Neuronal stem cell (in vitro differentiated cells): ENCODE results near the gene GGT6.
A peak's percentile ranks its signal among the peaks of the same experiment; 100 is the strongest.

Experiments used
- DNase-seq: peaks from one replicate; pipeline ENCODE4 v3.0.0-alpha.2; 2013; ENCODE audit warnings: low spot score
- H2AFZ ChIP-seq: one replicate; pipeline ENCODE4 v1.6.1; 2013; ENCODE audit warnings: mild to moderate bottlenecking, low read length, inconsistent platforms
- H2AK5ac ChIP-seq: 2 replicates; pipeline ENCODE4 v1.6.1; 2013; ENCODE audit warnings: low read depth, mild to moderate bottlenecking, inconsistent platforms, low read length, moderate library complexity, mixed read lengths
- H2BK120ac ChIP-seq: 2 replicates; pipeline ENCODE4 v1.6.1; 2013; ENCODE audit warnings: low read depth, mild to moderate bottlenecking, inconsistent platforms, low read length, moderate library complexity, mixed read lengths
- H2BK12ac ChIP-seq: one replicate; pipeline ENCODE4 v1.6.1; 2013; ENCODE audit warnings: low read length, inconsistent platforms
- H2BK15ac ChIP-seq: 2 replicates; pipeline ENCODE4 v1.6.1; 2013; ENCODE audit warnings: mild to moderate bottlenecking, low read length, inconsistent platforms, mixed read lengths
- H2BK5ac ChIP-seq: one replicate; pipeline ENCODE4 v1.6.1; 2013; ENCODE audit warnings: inconsistent platforms, mild to moderate bottlenecking, low read length, moderate library complexity
- H3K14ac ChIP-seq: one replicate; pipeline ENCODE4 v1.6.1; 2013; ENCODE audit warnings: low read length, inconsistent platforms
- H3K18ac ChIP-seq: 2 replicates; pipeline ENCODE4 v1.6.1; 2013; ENCODE audit warnings: low read length, inconsistent platforms
- H3K23ac ChIP-seq: 2 replicates; pipeline ENCODE4 v1.6.1; 2013; ENCODE audit warnings: low read depth, mild to moderate bottlenecking, mixed read lengths, low read length, inconsistent platforms; ENCODE audit not compliant: poor library complexity
- H3K27ac ChIP-seq: replicated peaks from 3 replicates; pipeline ENCODE4 v1.5.1; 2013; ENCODE audit warnings: low read length, inconsistent platforms
- H3K27me3 ChIP-seq, 3 experiments: 2 replicates each; pipeline ENCODE4 v1.6.1; 2013; ENCODE audit warnings: low read length in 3 of 3, mild to moderate bottlenecking in 2 of 3, inconsistent platforms in 1 of 3, low read depth in 1 of 3, mixed read lengths in 1 of 3, moderate library complexity in 1 of 3; ENCODE audit not compliant: control insufficient read depth in 3 of 3, insufficient read depth in 3 of 3
- H3K36me3 ChIP-seq, 2 donors: replicated peaks in 1 of 2; 2 replicates each; pipeline ENCODE4 v1.6.1; 2013; ENCODE audit warnings: low read length in 2 of 2; ENCODE audit not compliant: control insufficient read depth in 2 of 2, insufficient read depth in 2 of 2
- H3K4ac ChIP-seq: 2 replicates; pipeline ENCODE4 v1.6.1; 2013; ENCODE audit warnings: inconsistent platforms, mild to moderate bottlenecking, low read length, moderate library complexity
- H3K4me1 ChIP-seq, 2 donors: 1 replicate in 1 of 2; 2 replicates in 1 of 2; pipeline ENCODE4 v1.6.1; 2013; ENCODE audit warnings: low read length in 2 of 2, low read depth in 1 of 2; ENCODE audit not compliant: control insufficient read depth in 2 of 2, insufficient read depth in 1 of 2
- H3K4me2 ChIP-seq: one replicate; pipeline ENCODE4 v1.6.1; 2013; ENCODE audit warnings: mild to moderate bottlenecking, low read length, inconsistent platforms; ENCODE audit not compliant: insufficient read depth, poor library complexity, severe bottlenecking
- H3K4me3 ChIP-seq, 2 donors: 2 replicates each; pipeline ENCODE4 v1.5.1; 2013; ENCODE audit warnings: low read length in 2 of 2, mild to moderate bottlenecking in 2 of 2, inconsistent platforms in 1 of 2, moderate library complexity in 1 of 2
- H3K79me1 ChIP-seq: one replicate; pipeline ENCODE4 v1.6.1; 2013; ENCODE audit warnings: low read depth, mild to moderate bottlenecking, inconsistent platforms, low read length, moderate library complexity
- H3K9ac ChIP-seq: one replicate; pipeline ENCODE4 v1.6.1; 2013; ENCODE audit warnings: mild to moderate bottlenecking, low read depth, low read length, inconsistent platforms; ENCODE audit not compliant: poor library complexity
- H3K9me3 ChIP-seq, 2 donors: replicated peaks in 1 of 2; 2 replicates each; pipeline versions ENCODE3 to v1.6.1; 2013; ENCODE audit warnings: low read length in 2 of 2, mild to moderate bottlenecking in 2 of 2, inconsistent platforms in 1 of 2, low read depth in 1 of 2, mixed read lengths in 1 of 2, moderate library complexity in 1 of 2; ENCODE audit not compliant: control insufficient read depth in 2 of 2, insufficient read depth in 1 of 2
- H4K8ac ChIP-seq: one replicate; pipeline ENCODE4 v1.6.1; 2013; ENCODE audit warnings: low read depth, mild to moderate bottlenecking, inconsistent platforms, low read length, moderate library complexity
- H4K91ac ChIP-seq: one replicate; pipeline ENCODE4 v1.6.1; 2013; ENCODE audit warnings: low read length, low read depth, mild to moderate bottlenecking, inconsistent platforms; ENCODE audit not compliant: poor library complexity
- WGBS, 2 donors: extraction: QIAGEN DNeasy Blood & Tissue Kit; methylation state at CpG; one replicate each; pipeline ENCODE4 v1.1.7; 2013; ENCODE audit warnings: missing lambda C conversion rate in 2 of 2, mixed read lengths in 1 of 2; ENCODE audit not compliant: insufficient read length in 2 of 2, insufficient replicate concordance in 1 of 2; ENCODE audit errors: extremely low coverage in 2 of 2; 5-methylcytosine and 5-hydroxymethylcytosine counted together

The GGT6 gene

DNA sequence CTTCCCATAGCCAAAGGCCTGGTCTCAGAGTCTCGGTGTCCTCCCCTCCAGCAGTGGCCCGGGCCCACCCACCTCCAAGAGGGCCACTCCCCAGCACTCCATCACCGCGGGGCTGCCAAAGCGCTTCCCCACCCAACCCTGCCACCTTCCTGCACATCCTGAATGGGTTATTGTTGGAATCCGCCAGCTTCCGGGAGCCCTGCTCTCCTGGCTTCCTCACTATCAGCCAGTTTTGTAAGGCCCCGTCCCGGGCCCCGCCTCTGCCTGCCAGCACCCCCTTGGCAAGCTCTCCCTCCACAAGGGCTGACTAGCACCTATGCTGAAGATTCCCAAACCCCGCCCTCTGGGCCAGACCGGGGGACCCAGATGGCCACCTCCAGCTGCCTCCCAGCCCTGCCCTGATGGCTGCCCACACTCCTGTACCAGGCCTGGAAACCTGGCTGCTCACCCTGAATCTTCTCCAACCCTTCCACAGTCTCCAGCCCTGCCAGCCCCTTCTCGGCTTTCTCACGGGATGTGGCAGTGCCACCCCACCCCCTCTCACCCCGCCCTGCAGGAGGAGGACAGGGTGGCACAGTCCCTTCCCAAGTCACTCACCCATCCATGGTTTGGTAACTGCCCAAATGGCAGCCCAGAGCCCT, 19.6 kb downstream of the GGT6 start:
- no peak overlapping the region for H3K4ac ChIP-seq
- H2AFZ ChIP-seq = no peak overlapping the region
- no peak overlapping the region for H3K27ac ChIP-seq
- H4K91ac ChIP-seq = no peak overlapping the region
- H3K9ac ChIP-seq = no peak overlapping the region
- H3K79me1 ChIP-seq = peaks cover 17% of the 10 kb centered on the region
- no peak overlapping the region for H3K4me3 ChIP-seq
- DNase-seq = no peak
- no peak overlapping the region for H3K14ac ChIP-seq
- H3K27me3 ChIP-seq = no peaks in the 10 kb centered on the region
- H3K18ac ChIP-seq = no peak overlapping the region
- H2BK5ac ChIP-seq = peak overlapping the region; percentile 75
- H2BK120ac ChIP-seq = no peak overlapping the region
- H3K36me3 ChIP-seq = peaks cover 43 to 69% of the 10 kb centered on the region in 2 donors
- H2BK15ac ChIP-seq = no peak overlapping the region
- no peak overlapping the region for H2BK12ac ChIP-seq
- H4K8ac ChIP-seq = no peak overlapping the region
- no peak overlapping the region for H2AK5ac ChIP-seq
- WGBS, 2 donors = no CpG with 5 or more reads among the region's 15 CpGs
- H3K23ac ChIP-seq = no peak overlapping the region
- H3K4me1 ChIP-seq = peaks cover 0 to 8% of the 10 kb centered on the region in 2 donors
- H3K4me2 ChIP-seq = no peak overlapping the region
- H3K9me3 ChIP-seq = no peaks in the 10 kb centered on the region

DNA sequence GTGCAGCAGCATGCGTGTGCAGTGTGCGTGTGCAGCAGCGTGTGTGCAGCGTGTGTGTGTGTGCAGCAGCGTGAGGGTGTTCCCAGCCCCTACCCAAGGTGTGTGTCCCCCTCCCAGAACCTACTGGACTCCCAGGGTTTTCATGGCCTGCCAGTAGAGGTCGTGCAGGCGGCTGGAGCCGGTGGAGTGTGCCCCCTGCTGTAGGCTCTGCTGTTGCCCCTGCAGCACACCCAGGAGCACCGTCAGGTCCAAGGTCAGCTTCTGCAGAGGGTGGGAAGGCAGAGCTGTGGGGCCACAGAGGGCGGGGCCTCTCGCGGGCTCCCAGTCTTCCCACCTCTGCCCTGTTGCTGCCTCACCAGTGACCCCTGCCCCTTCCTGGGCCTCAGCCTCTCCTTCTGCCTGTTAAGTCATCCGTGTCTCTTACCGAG, 20.1 kb downstream of the GGT6 start:
- no peaks in the 10 kb centered on the region for H3K9me3 ChIP-seq
- H4K8ac ChIP-seq = no peak overlapping the region
- H3K36me3 ChIP-seq = peaks cover 42 to 67% of the 10 kb centered on the region in 2 donors

DNA sequence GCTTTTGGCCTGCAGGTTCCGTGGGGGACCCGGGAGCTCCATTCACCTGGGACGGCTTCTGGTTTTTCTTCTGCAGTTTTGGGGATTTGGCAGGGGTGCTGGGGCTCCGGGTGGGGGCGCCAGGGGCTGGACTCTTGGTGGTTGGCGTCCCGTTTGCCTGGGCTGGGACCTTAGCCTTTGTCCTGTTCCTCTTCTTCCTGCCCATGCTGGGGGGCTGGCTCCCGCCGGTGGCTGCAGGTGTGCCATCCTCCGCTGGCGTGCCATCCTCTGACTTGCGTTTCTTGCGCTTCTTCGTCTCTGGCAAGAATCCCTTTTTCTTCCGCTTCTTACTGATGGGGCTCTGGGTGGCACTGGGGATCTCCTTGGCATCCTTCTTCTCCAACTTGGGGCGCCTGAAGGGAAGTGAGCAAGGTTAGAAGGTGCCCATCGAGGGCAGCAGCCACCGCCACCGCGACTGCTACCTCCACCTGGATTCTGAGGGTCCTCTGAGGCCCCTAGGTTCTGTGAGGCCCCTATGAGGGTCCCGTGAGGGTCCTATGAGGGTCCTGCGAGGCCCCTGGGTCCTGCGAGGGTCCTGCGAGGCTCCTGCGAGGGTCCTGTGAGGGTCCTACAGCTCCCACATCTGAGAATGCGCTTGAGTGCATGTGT, 20.7 kb downstream of the GGT6 start:
- Histone ChIP-seq H2BK120ac (no peak overlapping the region), H3K36me3 (peaks cover 42 to 67% of the 10 kb centered on the region in 2 donors), H4K8ac (no peak overlapping the region), H2AK5ac (no peak overlapping the region), H2BK5ac (no peak overlapping the region), H2AFZ (no peak overlapping the region), H3K4me3 (no peak overlapping the region), H4K91ac (no peak overlapping the region), H3K79me1 (peaks cover 17% of the 10 kb centered on the region), H3K14ac (no peak overlapping the region), H3K9me3 (no peaks in the 10 kb centered on the region), H2BK12ac (no peak overlapping the region), H3K27me3 (no peaks in the 10 kb centered on the region), H3K4ac (no peak overlapping the region), H3K9ac (no peak overlapping the region), H2BK15ac (no peak overlapping the region), H3K27ac (no peak overlapping the region), H3K23ac (no peak overlapping the region), H3K4me1 (peaks cover 0 to 13% of the 10 kb centered on the region in 2 donors), H3K18ac (no peak overlapping the region), H3K4me2 (no peak overlapping the region)
- no CpG with 5 or more reads among the region's 26 CpGs for WGBS, 2 donors
- no peak for DNase-seq

More for the DNA sequence above, 20.1 kb downstream of the GGT6 start:
- no peak overlapping the region for H3K4me2 ChIP-seq
- no peak overlapping the region for H3K4me3 ChIP-seq
- no peak overlapping the region for H3K18ac ChIP-seq
- H2BK120ac ChIP-seq = no peak overlapping the region
- H3K79me1 ChIP-seq = peaks cover 17% of the 10 kb centered on the region
- H3K23ac ChIP-seq = no peak overlapping the region
- no peak overlapping the region for H2AK5ac ChIP-seq
- no peak overlapping the region for H3K27ac ChIP-seq
- peak overlapping the region; percentile 75 for H2BK5ac ChIP-seq
- no peak overlapping the region for H2BK15ac ChIP-seq
- no peak overlapping the region for H3K9ac ChIP-seq
- DNase-seq = no peak
- peaks cover 0 to 13% of the 10 kb centered on the region in 2 donors for H3K4me1 ChIP-seq
- no peak overlapping the region for H3K4ac ChIP-seq
- no peak overlapping the region for H4K91ac ChIP-seq
- no peaks in the 10 kb centered on the region for H3K27me3 ChIP-seq
- H2BK12ac ChIP-seq = no peak overlapping the region
- no peak overlapping the region for H2AFZ ChIP-seq
- WGBS, 2 donors = no CpG with 5 or more reads among the region's 14 CpGs
- H3K14ac ChIP-seq = no peak overlapping the region

DNA sequence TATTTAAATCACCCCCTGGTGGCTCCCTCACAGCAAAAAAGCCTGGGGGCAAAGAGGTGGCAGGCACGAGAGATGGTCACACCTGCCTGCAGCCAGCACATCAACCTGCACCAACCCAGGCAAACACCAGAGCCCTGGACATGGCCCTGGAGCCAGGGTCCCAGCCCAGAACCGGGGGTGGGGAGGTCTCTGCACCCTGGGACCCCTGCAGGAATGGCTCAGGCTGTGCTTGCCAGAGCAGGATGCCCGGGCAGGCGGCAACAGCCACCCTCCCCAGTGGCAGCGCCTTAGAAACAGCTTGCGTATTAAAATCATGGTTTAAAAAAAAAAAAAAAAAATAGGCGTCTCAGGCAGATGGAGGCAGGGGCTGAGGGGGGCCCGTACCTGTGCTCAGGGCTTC, 21.4 kb downstream of the GGT6 start:
- no peak overlapping the region for H3K27ac ChIP-seq
- peaks cover 17% of the 10 kb centered on the region for H3K79me1 ChIP-seq
- H3K9me3 ChIP-seq = no peaks in the 10 kb centered on the region
- H2AFZ ChIP-seq = no peak overlapping the region
- H2BK5ac ChIP-seq = no peak overlapping the region
- DNase-seq = no peak
- WGBS, 2 donors = no CpG with 5 or more reads among the region's 8 CpGs
- no peak overlapping the region for H2BK12ac ChIP-seq
- no peak overlapping the region for H2BK120ac ChIP-seq
- no peak overlapping the region for H3K14ac ChIP-seq
- no peak overlapping the region for H3K18ac ChIP-seq
- no peak overlapping the region for H3K4me2 ChIP-seq
- H2BK15ac ChIP-seq = no peak overlapping the region
- H3K4me1 ChIP-seq = peaks cover 4 to 17% of the 10 kb centered on the region in 2 donors
- no peak overlapping the region for H4K91ac ChIP-seq
- no peak overlapping the region for H3K4me3 ChIP-seq
- H3K27me3 ChIP-seq = no peaks in the 10 kb centered on the region
- no peak overlapping the region for H3K4ac ChIP-seq
- no peak overlapping the region for H2AK5ac ChIP-seq
- H3K36me3 ChIP-seq = peaks cover 38 to 63% of the 10 kb centered on the region in 2 donors
- no peak overlapping the region for H3K23ac ChIP-seq
- H3K9ac ChIP-seq = no peak overlapping the region
- no peak overlapping the region for H4K8ac ChIP-seq
